ENCODE measurements around the gene SS18. TPM values are rescaled to one million over a fixed set of nuclear protein-coding genes. Genes with fewer than 3 reads are reported as not detected.

SS18 gene
- total and polyA plus RNA-seq, 4 donors: 32.2 to 153 (median 48.9) TPM

DNA sequence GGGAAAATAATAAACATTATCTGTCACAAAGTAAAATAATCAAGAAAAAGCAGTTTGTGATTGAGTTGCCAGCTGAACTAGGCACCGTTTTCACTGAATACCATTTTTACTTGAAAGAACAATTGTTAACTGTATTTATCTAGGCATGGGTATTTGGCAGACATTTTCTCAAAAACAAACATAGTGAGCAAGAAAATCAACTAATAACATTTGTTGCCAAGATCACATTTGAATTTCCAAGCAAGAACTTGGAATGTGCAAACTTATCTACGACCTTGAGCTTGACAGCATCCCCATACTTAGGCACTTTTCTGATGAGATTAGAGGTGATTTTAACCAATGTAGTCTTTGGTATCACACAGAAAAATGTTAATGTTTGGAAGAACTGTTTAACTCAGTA, 16.7 kb downstream of the SS18 start:
- no peak overlapping the region for H3K4me3 ChIP-seq
- ATAC-seq (ENCODE audit: insufficient read depth, low FRiP score) (no peak), DNase-seq (peak in 2 of 3 donors; percentile 47 to 59)
- peaks cover 0 to 6% (median 0%) of the 10 kb centered on the region in 5 donors for H3K4me1 ChIP-seq (ENCODE audit: control insufficient read depth in 5 of 5, insufficient read depth in 5 of 5, low read length in 5 of 5)
- H3K27me3 ChIP-seq (ENCODE audit: control insufficient read depth in 3 of 3, insufficient read depth in 3 of 3, low read length in 2 of 3): no peaks in the 10 kb centered on the region
- no peak for TF ChIP-seq CTCF (IDR thresholded peaks at IDR 0.05; ENCODE audit: control extremely low read depth, extremely low read depth)
- H3K9me3 ChIP-seq (ENCODE audit: control insufficient read depth in 4 of 4, insufficient read depth in 3 of 4, low read length in 3 of 4): peaks cover 0 to 9% (median 4%) of the 10 kb centered on the region in 4 donors
- WGBS, 2 donors: 64 to 81% methylated on average over 2 of the region's 2 CpGs
- peaks cover 4 to 38% (median 13%) of the 10 kb centered on the region in 4 donors for H3K36me3 ChIP-seq (ENCODE audit: control insufficient read depth in 4 of 4, insufficient read depth in 4 of 4, low read length in 4 of 4)
- no peak overlapping the region for H3K9ac ChIP-seq (ENCODE audit: insufficient read depth in 1 of 2, low read length in 2 of 2)
- no peak overlapping the region for H3K27ac ChIP-seq (ENCODE audit: low read depth in 1 of 2, low read length in 1 of 2)

DNA sequence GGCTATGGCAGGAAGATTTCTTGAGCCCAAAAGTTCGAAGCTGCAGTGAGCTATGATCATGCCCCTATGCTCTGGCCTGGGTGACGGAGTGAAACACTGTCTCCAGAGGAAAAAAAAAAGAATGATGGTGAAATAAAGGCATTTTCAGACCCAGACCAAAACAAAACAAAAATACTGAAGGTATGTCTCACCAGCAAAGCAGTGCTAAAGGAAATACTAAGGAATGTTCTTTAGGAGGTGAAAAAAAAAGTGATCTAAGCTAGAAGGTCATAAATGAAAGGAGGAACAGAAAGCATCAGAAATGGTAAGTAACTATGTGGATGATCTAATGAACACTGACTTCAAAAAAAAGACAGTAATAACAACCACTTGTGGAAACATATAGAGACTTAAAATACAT, 18.7 kb downstream of the SS18 start:
- ATAC-seq (ENCODE audit: insufficient read depth, low FRiP score) (no peak), DNase-seq (no peak)
- peaks cover 0 to 6% (median 0%) of the 10 kb centered on the region in 5 donors for H3K4me1 ChIP-seq (ENCODE audit: control insufficient read depth in 5 of 5, insufficient read depth in 5 of 5, low read length in 5 of 5)
- H3K4me3 ChIP-seq: no peak overlapping the region
- no peak for TF ChIP-seq CTCF (IDR thresholded peaks at IDR 0.05; ENCODE audit: control extremely low read depth, extremely low read depth)
- H3K27me3 ChIP-seq (ENCODE audit: control insufficient read depth in 3 of 3, insufficient read depth in 3 of 3, low read length in 2 of 3): no peaks in the 10 kb centered on the region
- no peak overlapping the region for H3K9ac ChIP-seq (ENCODE audit: insufficient read depth in 1 of 2, low read length in 2 of 2)
- WGBS, 2 donors: 98 to 100% methylated on average over 2 of the region's 2 CpGs
- peaks cover 0 to 9% (median 4%) of the 10 kb centered on the region in 4 donors for H3K9me3 ChIP-seq (ENCODE audit: control insufficient read depth in 4 of 4, insufficient read depth in 3 of 4, low read length in 3 of 4)
- no peak overlapping the region for H3K27ac ChIP-seq (ENCODE audit: low read depth in 1 of 2, low read length in 1 of 2)
- H3K36me3 ChIP-seq (ENCODE audit: control insufficient read depth in 4 of 4, insufficient read depth in 4 of 4, low read length in 4 of 4): peaks cover 8 to 41% (median 26%) of the 10 kb centered on the region in 4 donors

DNA sequence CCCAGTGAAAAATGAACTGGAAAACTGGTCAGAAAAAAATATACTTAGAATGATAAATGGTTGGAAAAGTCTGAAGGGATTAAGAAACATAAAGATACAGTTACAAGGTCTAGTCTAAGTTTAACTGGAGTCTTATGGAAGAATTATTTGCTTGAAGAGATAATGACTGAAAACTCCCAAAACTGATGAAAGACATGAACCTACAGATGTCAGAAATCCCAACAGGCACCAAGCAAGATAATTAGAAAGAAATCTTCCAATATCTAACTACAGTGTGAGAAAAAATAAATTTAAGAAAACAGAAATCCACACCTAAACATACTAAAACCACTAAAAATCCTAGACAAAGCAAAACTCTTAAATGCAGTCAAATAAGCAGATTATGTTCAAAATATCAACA, 19.4 kb downstream of the SS18 start:
- no peak overlapping the region for H3K4me3 ChIP-seq
- H3K9ac ChIP-seq (ENCODE audit: insufficient read depth in 1 of 2, low read length in 2 of 2): no peak overlapping the region
- peaks cover 0 to 6% (median 0%) of the 10 kb centered on the region in 5 donors for H3K4me1 ChIP-seq (ENCODE audit: control insufficient read depth in 5 of 5, insufficient read depth in 5 of 5, low read length in 5 of 5)
- no peaks in the 10 kb centered on the region for H3K27me3 ChIP-seq (ENCODE audit: control insufficient read depth in 3 of 3, insufficient read depth in 3 of 3, low read length in 2 of 3)
- H3K27ac ChIP-seq (ENCODE audit: low read depth in 1 of 2, low read length in 1 of 2): no peak overlapping the region
- ATAC-seq (ENCODE audit: insufficient read depth, low FRiP score) (no peak), DNase-seq (no peak)
- peaks cover 8 to 43% (median 33%) of the 10 kb centered on the region in 4 donors for H3K36me3 ChIP-seq (ENCODE audit: control insufficient read depth in 4 of 4, insufficient read depth in 4 of 4, low read length in 4 of 4)
- no peak for TF ChIP-seq CTCF (IDR thresholded peaks at IDR 0.05; ENCODE audit: control extremely low read depth, extremely low read depth)
- peaks cover 0 to 9% (median 4%) of the 10 kb centered on the region in 4 donors for H3K9me3 ChIP-seq (ENCODE audit: control insufficient read depth in 4 of 4, insufficient read depth in 3 of 4, low read length in 3 of 4)

DNA sequence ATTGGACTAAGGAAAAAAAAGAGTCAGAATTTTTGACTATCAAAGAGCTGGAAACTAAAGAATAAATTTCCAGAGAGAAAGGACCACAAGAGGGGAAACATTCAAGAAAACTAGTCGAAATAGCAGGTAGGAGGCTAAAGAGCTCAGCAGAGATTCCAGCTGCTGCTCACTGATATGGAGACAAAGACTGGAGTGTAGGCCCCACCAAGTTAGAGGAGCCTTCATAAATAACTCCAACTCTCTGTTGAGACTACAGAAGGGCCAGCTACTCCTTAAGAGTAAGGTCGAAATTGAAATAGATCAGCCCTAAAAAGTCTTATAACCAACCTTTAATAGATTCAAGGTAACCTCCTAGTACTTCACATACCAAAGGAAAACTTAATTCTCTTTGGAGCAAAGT, 31.1 kb downstream of the SS18 start:
- 83 to 95% methylated on average over 2 of the region's 2 CpGs for WGBS, 2 donors

More for the DNA sequence above, 31.1 kb downstream of the SS18 start:
- H3K9ac ChIP-seq (ENCODE audit: insufficient read depth in 1 of 2, low read length in 2 of 2): no peak overlapping the region
- H3K27me3 ChIP-seq (ENCODE audit: control insufficient read depth in 3 of 3, insufficient read depth in 3 of 3, low read length in 2 of 3): no peaks in the 10 kb centered on the region
- DNase-seq: no peak
- H3K4me1 ChIP-seq (ENCODE audit: control insufficient read depth in 5 of 5, insufficient read depth in 5 of 5, low read length in 5 of 5): peaks cover 0 to 11% (median 2%) of the 10 kb centered on the region in 5 donors
- ATAC-seq (ENCODE audit: insufficient read depth, low FRiP score): no peak
- H3K4me3 ChIP-seq: no peak overlapping the region
- H3K36me3 ChIP-seq (ENCODE audit: control insufficient read depth in 4 of 4, insufficient read depth in 4 of 4, low read length in 4 of 4): peaks cover 7 to 13% (median 9%) of the 10 kb centered on the region in 4 donors
- H3K9me3 ChIP-seq (ENCODE audit: control insufficient read depth in 4 of 4, insufficient read depth in 3 of 4, low read length in 3 of 4): no peaks in the 10 kb centered on the region
- TF ChIP-seq CTCF (IDR thresholded peaks at IDR 0.05; ENCODE audit: control extremely low read depth, extremely low read depth): no peak
- H3K27ac ChIP-seq (ENCODE audit: low read depth in 1 of 2, low read length in 1 of 2): no peak overlapping the region

Measured in lung (tissue), 12 donors.